ENCODE measurements around the gene ACOX3. TPM values are rescaled to one million over a fixed set of nuclear protein-coding genes. Genes with fewer than 3 reads are reported as not detected.

Gene ACOX3
- total and polyA plus RNA-seq, 2 of the 8 experiments (the other 6 are each of a cell fraction or from before 2014, with no cell fraction given): 2.5 to 9.9 TPM

DNA sequence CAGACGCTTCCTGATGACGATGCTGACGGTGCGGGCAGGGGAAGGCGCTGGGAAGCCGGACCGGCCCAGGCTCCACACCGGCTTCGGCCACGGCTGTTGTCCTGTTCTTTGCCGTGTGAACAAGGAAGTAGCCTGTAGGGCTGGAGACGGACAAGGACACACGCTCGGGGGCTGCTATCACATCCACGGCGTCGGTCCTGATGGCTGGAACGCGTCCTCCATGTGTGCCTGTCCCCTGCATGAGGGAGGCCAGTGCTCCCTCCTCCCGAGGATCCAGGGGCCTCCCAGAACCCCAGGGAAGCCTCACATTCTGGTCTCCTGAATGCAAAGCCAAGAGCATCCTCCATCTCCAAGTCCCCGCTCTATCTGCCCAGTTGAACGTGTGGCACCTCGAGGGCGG lies 53.8 kb downstream of the ACOX3 start (continued):
- TF ChIP-seq, protein P1, sequence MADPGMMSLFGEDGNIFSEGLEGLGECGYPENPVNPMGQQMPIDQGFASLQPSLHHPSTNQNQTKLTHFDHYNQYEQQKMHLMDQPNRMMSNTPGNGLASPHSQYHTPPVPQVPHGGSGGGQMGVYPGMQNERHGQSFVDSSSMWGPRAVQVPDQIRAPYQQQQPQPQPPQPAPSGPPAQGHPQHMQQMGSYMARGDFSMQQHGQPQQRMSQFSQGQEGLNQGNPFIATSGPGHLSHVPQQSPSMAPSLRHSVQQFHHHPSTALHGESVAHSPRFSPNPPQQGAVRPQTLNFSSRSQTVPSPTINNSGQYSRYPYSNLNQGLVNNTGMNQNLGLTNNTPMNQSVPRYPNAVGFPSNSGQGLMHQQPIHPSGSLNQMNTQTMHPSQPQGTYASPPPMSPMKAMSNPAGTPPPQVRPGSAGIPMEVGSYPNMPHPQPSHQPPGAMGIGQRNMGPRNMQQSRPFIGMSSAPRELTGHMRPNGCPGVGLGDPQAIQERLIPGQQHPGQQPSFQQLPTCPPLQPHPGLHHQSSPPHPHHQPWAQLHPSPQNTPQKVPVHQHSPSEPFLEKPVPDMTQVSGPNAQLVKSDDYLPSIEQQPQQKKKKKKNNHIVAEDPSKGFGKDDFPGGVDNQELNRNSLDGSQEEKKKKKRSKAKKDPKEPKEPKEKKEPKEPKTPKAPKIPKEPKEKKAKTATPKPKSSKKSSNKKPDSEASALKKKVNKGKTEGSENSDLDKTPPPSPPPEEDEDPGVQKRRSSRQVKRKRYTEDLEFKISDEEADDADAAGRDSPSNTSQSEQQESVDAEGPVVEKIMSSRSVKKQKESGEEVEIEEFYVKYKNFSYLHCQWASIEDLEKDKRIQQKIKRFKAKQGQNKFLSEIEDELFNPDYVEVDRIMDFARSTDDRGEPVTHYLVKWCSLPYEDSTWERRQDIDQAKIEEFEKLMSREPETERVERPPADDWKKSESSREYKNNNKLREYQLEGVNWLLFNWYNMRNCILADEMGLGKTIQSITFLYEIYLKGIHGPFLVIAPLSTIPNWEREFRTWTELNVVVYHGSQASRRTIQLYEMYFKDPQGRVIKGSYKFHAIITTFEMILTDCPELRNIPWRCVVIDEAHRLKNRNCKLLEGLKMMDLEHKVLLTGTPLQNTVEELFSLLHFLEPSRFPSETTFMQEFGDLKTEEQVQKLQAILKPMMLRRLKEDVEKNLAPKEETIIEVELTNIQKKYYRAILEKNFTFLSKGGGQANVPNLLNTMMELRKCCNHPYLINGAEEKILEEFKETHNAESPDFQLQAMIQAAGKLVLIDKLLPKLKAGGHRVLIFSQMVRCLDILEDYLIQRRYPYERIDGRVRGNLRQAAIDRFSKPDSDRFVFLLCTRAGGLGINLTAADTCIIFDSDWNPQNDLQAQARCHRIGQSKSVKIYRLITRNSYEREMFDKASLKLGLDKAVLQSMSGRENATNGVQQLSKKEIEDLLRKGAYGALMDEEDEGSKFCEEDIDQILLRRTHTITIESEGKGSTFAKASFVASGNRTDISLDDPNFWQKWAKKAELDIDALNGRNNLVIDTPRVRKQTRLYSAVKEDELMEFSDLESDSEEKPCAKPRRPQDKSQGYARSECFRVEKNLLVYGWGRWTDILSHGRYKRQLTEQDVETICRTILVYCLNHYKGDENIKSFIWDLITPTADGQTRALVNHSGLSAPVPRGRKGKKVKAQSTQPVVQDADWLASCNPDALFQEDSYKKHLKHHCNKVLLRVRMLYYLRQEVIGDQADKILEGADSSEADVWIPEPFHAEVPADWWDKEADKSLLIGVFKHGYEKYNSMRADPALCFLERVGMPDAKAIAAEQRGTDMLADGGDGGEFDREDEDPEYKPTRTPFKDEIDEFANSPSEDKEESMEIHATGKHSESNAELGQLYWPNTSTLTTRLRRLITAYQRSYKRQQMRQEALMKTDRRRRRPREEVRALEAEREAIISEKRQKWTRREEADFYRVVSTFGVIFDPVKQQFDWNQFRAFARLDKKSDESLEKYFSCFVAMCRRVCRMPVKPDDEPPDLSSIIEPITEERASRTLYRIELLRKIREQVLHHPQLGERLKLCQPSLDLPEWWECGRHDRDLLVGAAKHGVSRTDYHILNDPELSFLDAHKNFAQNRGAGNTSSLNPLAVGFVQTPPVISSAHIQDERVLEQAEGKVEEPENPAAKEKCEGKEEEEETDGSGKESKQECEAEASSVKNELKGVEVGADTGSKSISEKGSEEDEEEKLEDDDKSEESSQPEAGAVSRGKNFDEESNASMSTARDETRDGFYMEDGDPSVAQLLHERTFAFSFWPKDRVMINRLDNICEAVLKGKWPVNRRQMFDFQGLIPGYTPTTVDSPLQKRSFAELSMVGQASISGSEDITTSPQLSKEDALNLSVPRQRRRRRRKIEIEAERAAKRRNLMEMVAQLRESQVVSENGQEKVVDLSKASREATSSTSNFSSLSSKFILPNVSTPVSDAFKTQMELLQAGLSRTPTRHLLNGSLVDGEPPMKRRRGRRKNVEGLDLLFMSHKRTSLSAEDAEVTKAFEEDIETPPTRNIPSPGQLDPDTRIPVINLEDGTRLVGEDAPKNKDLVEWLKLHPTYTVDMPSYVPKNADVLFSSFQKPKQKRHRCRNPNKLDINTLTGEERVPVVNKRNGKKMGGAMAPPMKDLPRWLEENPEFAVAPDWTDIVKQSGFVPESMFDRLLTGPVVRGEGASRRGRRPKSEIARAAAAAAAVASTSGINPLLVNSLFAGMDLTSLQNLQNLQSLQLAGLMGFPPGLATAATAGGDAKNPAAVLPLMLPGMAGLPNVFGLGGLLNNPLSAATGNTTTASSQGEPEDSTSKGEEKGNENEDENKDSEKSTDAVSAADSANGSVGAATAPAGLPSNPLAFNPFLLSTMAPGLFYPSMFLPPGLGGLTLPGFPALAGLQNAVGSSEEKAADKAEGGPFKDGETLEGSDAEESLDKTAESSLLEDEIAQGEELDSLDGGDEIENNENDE (IDR thresholded peaks at IDR 0.05; ENCODE audit: insufficient replicate concordance, low read length): no peak
- TF ChIP-seq SIX5 (IDR thresholded peaks at IDR 0.05; ENCODE audit: low read depth, low read length) (no peak), SIN3A (conservative IDR thresholded peaks at IDR 0.05 in 1 of 2, IDR thresholded peaks at IDR 0.05 in 1 of 2; ENCODE audit: low read depth in 1 of 2, low read length in 2 of 2) (no peak), TCF12 (IDR thresholded peaks at IDR 0.05; ENCODE audit: low read depth, low read length) (no peak), FOSL1 (IDR thresholded peaks at IDR 0.05; ENCODE audit: insufficient read depth, low read depth, low read length) (no peak), GTF2F1 (IDR thresholded peaks at IDR 0.05; ENCODE audit: borderline replicate concordance, low read depth, low read length) (no peak), SAP30 (IDR thresholded peaks at IDR 0.05; ENCODE audit: insufficient read depth, insufficient replicate concordance, low read length) (no peak), EP300 (IDR thresholded peaks at IDR 0.05; ENCODE audit: borderline replicate concordance in 1 of 2, low read depth in 2 of 2, low read length in 2 of 2) (no peak)
- TF ChIP-seq, protein P2, sequence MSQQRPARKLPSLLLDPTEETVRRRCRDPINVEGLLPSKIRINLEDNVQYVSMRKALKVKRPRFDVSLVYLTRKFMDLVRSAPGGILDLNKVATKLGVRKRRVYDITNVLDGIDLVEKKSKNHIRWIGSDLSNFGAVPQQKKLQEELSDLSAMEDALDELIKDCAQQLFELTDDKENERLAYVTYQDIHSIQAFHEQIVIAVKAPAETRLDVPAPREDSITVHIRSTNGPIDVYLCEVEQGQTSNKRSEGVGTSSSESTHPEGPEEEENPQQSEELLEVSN (IDR thresholded peaks at IDR 0.05): no peak
- TF ChIP-seq, protein P3, sequence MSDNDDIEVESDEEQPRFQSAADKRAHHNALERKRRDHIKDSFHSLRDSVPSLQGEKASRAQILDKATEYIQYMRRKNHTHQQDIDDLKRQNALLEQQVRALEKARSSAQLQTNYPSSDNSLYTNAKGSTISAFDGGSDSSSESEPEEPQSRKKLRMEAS (IDR thresholded peaks at IDR 0.05): no peak
